Stimulated activated CD8-positive, alpha-beta memory T cell treated with anti-CD3 and anti-CD28 coated beads, Interleukin-2, amount 100 ng/mL, for 1 hour (primary cell): Measurements from ENCODE around the gene ANKRD23.

Experiments
- DNase-seq, 2 donors: peaks; one replicate each; pipeline ENCODE4 v3.0.0-alpha.2; 2020; ENCODE audit warnings: low read depth in 2 of 2

The ANKRD23 gene

DNA sequence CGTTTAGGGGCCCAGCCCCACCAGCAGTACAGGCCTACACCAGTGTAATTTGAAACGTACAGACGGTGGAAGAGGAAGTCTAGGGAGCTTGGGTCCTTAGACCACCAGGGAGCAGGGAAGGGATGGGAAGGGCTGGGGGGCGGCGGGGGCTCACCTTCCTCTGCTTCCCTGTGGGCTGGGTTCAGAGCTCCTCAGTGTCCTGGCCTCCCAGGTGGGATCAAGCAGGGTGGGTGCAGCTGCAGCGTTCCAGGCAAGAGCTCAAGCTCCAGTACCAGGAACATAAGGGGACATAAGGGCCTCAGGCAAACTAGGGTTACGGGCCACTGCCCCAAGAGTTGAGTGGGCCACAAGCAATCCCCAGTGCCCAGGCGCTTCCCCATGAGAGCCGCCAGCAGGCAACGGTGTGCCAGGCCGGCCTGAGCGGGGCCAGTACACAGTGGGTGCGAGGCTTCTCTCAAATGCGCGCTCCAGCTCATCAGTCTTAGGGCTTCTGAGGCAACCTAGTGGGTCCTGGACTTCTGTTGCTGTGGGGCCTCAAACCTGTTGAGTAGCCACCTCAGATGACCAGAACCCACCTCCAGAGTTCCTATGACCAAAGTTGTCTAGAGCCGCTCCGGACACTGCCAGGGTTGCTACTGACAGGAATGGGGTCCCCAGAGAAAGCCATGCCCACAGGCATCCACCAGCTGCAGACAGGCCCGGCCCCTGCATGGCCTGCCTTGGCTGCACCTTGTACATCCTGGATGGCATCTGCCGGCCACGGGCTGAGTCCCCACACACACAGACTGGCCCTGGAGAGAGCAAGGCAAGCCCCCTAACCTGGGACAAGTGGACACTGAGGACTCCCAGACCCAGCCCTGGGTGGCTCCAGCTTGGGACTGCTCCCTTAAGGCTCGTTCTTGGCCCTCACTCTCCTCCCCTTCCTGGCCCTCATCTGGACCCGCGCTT, 5.2 kb downstream of the ANKRD23 start:
- no peak for DNase-seq

DNA sequence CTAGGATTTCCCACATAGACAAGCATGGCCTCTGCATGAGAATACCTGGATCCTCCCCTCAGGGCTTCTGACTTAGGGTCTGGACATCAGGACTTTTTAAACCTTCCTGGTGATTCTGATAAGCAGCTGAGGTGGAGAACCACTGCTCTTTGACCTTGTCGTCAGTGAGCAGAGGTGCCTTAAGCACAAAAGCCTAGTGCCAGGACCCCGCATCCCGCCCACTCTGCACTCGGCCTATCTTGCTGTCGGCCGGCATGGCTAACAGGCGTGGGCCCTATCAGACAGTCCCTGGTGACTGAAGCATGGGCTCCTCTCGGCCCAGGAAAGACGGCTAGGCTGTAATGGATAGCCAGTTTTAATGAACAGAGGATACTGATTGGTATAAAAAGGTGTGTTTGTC, 6.2 kb downstream of the ANKRD23 start:
- no peak for DNase-seq

GRCh38 chr2:96835830-96836229, 8.0 kb downstream of the ANKRD23 start:
- DNase-seq, result no peak

DNA sequence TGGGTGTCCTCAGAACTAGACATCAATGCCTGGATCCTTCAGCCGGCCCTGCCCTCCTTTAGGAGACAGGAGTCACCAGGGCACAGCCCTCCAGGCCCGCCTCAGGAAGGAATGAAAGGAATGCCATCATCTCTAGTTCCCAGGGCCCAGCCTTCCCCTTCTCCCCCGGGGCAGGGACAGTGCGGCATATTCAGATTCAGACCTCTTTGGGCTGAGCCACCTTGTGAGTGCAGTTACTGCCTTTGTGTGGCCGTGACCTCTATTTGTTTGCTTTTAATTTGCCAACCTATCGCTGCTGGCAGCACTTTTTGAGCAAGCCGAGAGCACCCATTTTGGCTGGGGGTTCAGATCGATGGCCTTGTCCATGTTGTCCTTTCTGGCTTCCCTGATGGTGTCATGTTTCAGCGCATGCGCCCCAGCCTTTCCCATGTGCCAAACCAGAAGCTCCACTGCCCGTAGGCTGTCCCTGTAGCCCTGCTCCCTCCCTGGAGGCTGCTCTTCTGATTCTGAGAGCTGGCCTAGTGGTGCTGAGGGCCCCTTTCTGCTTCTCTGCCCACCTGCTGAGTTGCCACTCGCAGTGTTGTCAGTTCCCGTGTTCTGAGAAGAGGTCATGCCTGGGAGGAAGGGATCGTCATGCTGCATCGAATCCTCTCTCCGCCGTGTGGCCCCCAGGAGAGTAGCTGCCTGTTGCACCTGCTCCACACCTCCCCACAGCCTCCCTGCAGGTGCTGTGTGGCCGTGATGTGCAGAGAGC, 10.9 kb downstream of the ANKRD23 start:
- DNase-seq, result no peak

DNA sequence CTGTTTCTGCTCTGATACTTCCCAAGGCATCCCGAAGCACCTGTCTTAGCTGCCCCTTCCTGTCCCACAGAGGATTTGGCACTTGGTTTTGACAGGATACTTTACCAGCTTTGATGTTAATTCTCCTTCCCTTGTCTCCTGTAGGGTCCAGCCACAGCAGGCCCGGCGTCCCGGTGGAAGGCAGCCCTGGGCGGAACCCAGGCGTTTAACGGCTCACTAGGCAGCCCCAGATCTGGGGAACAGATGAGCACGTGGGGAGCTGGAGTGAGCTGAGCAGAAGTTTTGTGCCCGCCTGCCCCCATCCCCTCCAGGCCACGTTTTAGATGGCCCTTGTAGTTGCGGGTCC, 11.4 kb downstream of the ANKRD23 start:
- no peak for DNase-seq

DNA sequence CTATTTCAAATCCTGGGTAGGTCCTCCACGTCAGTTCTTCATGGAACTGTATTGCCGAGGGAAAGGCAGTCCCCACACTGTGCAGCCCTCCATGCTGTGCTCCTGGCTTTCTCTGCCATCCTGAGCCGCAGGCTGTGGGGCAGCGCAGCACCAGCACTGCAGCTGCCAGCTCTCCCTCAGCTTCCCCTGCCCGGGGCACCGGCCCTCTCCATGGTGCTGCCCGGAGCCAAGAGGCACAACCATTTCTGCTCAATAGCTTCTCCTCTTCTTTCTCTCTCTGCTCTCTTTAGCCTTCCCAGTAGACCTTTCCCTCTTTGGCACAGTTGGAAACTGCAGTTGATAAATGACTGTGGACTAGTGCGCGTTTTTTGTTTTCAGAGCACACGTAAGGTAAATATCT, 12.1 kb downstream of the ANKRD23 start:
- no peak for DNase-seq

DNA sequence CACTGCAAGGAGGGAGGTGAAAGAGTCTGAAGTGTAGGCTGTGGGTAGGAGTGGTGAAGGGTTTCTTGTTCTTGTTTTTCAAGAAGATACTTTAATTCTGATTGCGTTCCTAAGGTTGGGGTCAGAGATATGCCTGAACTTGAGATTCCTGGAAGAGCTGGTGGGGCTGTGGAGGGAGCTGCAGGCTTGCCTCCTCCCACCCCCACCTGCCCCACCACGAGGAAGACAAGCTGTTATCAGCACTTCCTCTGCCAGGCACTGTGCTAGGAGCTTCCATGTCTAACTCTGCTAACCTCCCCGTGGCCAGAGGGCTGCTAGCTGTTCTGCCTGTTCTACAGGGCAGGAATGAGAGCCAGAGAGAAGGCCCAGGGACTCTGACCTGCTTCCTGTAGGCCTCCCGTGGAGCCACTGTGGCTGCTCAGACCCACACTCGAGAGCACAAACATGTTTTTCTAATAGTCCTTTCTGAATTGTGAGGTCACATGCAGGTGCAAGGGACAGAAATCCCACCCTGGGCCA, 13.7 kb downstream of the ANKRD23 start:
- DNase-seq, result no peak

DNA sequence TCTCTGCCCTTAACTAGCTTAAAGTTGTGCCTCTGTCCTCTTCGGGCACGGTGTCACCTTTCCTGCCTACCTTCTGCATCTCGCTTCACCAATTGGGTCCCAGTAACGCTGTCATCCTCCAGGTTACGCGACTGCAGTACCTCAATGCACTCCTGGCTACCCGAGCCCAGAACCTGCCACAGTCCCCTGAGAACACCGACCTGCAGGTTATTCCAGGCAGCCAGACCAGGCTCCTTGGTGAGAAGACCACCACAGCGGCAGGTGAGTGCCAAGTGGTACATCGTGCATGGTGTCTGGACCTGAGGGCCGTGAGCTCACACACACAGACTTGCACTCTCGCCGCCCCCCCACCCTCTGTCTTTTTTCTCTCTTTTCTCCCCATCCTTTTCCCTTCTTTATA, 14.9 kb downstream of the ANKRD23 start:
- DNase-seq, result no peak

- no peak for DNase-seq
Observed at GRCh38 chr2:96828436-96828835, 15.4 kb downstream of the ANKRD23 start.

DNA sequence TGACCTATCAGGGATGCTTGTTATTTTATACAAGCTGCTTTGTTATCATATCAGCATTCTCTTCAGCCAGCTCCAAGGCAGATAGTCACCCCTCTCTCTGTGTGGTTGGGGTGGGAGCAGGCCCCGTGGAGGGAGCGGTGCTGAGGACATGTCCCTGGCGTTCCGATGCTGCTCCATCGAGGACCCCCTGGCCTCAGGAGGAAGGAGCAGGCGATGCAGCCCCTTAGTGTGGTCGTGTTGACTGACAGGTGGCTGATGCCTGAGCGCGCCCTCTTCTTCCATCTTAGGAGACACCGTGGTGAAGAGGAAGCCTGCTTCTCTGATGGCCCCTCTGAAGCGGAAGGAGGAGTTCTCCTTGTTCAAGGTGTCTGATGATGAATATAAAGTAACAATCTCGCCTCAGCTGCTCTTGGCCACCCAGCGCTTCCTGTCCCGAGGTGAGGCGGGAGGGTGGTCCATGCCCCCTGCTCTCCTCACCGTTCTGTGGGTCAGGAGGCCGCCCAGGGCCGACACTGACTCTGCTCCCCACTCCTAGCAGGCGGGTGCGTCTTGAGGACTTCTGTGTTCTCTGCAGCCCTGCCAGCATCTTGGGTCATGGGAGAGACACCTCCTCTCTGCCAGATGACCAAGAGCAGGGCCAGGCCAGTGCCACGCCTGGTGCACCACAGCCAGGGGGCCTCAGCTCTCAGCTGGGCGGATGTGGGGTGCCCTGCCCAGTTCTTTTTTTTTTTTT, 17.1 kb downstream of the ANKRD23 start:
- no peak for DNase-seq

DNA sequence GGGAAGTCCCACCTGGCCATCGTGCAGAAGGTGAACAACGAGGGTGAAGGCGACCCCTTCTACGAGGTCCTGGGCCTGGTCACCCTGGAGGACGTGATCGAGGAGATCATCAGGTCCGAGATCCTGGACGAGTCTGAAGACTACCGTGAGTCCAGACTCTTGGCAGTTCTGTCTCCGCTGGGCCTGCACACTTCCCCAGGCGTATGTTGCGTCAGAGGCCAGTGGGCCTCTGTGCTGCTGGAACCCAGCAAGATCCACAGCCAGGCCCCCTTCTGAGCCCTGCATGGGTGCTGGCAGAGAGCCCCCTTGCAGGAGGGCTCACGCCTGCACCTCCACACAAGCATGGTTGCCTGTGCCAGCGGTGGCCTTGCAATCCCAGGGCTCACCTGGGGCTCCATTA, 18.8 kb downstream of the ANKRD23 start:
- no peak for DNase-seq

GRCh38 chr2:96824079-96824870, 19.5 kb downstream of the ANKRD23 start:
- no peak for DNase-seq

DNA sequence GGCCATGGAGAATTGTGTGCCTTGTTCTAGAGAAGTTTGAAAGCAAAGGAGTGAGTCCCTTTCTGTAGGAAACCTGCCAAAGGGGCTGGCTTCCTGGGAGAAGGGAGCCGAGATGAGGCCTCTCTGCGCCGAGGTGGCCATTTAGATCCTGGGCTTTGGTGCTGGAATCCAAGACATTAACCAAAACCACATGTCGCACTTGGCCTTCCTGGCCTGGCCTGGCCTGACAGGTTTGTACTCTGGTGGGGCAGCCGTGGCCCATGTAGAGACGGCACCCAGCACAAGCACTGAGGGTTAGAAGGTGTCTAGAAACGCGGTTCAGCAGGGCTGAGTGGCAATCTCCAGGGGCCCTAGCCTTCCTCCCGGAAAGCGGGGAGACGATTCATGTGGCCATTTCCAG, 20.6 kb downstream of the ANKRD23 start:
- DNase-seq, result no peak

- no peak for DNase-seq
Observed at GRCh38 chr2:96822786-96823185, 21.0 kb downstream of the ANKRD23 start.

DNA sequence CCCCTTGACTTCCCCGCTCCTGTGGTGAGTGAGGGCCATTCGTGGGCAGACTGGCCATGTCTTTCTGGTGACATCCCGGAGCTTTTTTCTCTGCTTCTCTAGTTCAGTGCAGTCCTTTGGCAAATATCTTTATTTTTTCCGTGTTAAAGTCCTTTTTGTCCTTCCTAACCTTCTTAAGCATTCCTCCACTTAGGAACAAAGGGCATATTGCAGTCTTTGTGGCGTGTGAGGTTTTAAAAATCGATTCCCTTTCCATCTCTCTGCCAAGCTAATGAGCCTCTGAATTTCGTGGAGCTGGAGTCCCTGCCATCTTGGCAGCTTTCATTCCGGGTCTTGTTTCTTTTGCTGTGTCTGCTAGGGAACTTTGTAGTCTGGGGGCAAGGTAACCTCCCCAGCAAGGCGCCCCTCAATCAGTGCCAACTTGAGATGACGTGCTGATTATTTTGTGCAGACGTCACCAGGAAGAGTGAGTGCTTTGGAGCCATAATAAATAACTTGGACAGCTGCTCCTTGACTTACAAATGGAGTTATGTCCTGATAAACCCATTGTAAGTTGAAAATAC, 22.6 kb downstream of the ANKRD23 start:
- DNase-seq, result no peak

GRCh38 chr2:96819876-96820511, 23.8 kb downstream of the ANKRD23 start:
- DNase-seq, result no peak

DNA sequence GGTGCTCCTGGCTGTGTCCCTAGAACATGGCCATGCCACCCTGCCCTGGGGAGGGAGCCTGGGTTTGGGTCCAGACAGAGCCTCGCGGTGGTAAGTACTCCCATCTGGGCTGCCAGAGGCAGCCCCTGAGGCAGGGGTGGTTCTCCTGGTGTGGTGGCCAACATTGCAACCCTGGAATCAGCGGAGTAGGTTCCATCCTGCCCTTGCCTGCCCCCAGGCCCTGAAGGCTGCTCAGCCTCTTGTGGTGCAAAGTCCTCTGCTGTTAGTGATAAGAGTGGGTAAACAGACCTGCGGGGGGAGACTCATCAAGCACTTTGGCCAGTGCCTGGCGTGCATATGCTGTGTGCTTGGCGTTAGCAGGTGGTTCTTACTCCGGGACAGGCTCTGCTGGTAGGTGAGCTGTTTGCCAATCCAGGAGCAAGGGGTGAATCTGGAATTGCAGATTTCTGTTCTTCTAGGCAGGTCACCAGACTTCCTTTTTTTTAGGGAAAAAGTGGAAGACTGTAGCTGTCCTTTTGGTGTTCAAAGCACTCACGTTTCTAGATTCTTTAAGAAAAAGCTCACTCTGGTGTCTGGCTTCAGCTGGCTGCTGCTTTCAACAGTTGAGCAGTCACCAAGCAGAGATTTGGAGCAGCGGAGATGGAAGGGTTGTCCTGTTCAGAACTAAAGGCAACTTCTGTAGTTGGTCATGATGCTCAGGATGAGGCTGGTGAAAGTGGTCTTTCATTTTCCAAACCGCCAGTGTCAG, 24.5 kb downstream of the ANKRD23 start:
- DNase-seq, result no peak

- no peak for DNase-seq
Observed at GRCh38 chr2:96817882-96818281, 25.9 kb downstream of the ANKRD23 start.

- no peak for DNase-seq
Observed at GRCh38 chr2:96816836-96817702, 26.8 kb downstream of the ANKRD23 start.
